Stimulated activated CD8-positive, alpha-beta memory T cell treated with anti-CD3 and anti-CD28 coated beads, Interleukin-15, amount 100 ng/mL, for 4 hours (primary cell): ENCODE results near the gene NTN1.
"Not testable (repeated sequence)": the region's sequence is repeated elsewhere in the genome, so short reads cannot be mapped to it uniquely, and the experiment has no call there.

Experiments
- DNase-seq, 2 donors: peaks; one replicate each; pipeline ENCODE4 v3.0.0-alpha.2; 2020; ENCODE audit warnings: low read depth in 2 of 2

Gene NTN1

GRCh38 chr17:9244066-9245052 is 223.0 kb downstream of the NTN1 start:
- no peak for DNase-seq

- no peak for DNase-seq
Measured at GRCh38 chr17:9247401-9247938, 226.2 kb downstream of the NTN1 start.

GRCh38 chr17:9249245-9249953 is 228.1 kb downstream of the NTN1 start:
- no peak for DNase-seq

- DNase-seq, result no peak
Measured at GRCh38 chr17:9251273-9251672, 230.0 kb downstream of the NTN1 start.

GRCh38 chr17:9253308-9253707 is 232.0 kb downstream of the NTN1 start:
- no peak for DNase-seq

- no peak for DNase-seq
Measured at GRCh38 chr17:9254841-9255240, 233.5 kb downstream of the NTN1 start.

GRCh38 chr17:9255833-9256232 is 234.5 kb downstream of the NTN1 start:
- no peak for DNase-seq

GRCh38 chr17:9256361-9256750 is 235.0 kb downstream of the NTN1 start:
- no peak for DNase-seq

GRCh38 chr17:9256751-9257629 is 235.7 kb downstream of the NTN1 start:
- no peak for DNase-seq

- DNase-seq, result not testable (repeated sequence)
Measured at GRCh38 chr17:9257630-9257965, 236.3 kb downstream of the NTN1 start.

- DNase-seq, result no peak
Measured at GRCh38 chr17:9258115-9259015, 237.1 kb downstream of the NTN1 start.

GRCh38 chr17:9259419-9259818 is 238.1 kb downstream of the NTN1 start:
- no peak for DNase-seq

GRCh38 chr17:9261081-9262012 is 240.0 kb downstream of the NTN1 start:
- no peak for DNase-seq

GRCh38 chr17:9266031-9266680 is 244.8 kb downstream of the NTN1 start:
- no peak for DNase-seq

GRCh38 chr17:9266697-9267117 is 245.4 kb downstream of the NTN1 start:
- no peak for DNase-seq

- no peak for DNase-seq
Measured at GRCh38 chr17:9268546-9268945, 247.2 kb downstream of the NTN1 start.

- no peak for DNase-seq
Measured at GRCh38 chr17:9269350-9270035, 248.2 kb downstream of the NTN1 start.

- DNase-seq, result no peak
Measured at GRCh38 chr17:9270921-9271320, 249.6 kb downstream of the NTN1 start.
